Occipital lobe (tissue), 2 donors: ENCODE measurements around the gene LIN37. TPM values are rescaled to one million over a fixed set of nuclear protein-coding genes. Genes with fewer than 3 reads are reported as not detected.

Experiments
- DNase-seq: peaks from one replicate; lab custom pipeline; 2025; lab: John Stamatoyannopoulos, UW
- total RNA-seq: library from RNA; depleted of rRNA; stranded (reverse); fragments of >200 nt; gene quantifications from one replicate; pipeline ENCODE4 v1.2.3, GENCODE V29; 2014

LIN37 gene
- total RNA-seq, 1 donor from 2014 or later, result 8.3 TPM

DNA sequence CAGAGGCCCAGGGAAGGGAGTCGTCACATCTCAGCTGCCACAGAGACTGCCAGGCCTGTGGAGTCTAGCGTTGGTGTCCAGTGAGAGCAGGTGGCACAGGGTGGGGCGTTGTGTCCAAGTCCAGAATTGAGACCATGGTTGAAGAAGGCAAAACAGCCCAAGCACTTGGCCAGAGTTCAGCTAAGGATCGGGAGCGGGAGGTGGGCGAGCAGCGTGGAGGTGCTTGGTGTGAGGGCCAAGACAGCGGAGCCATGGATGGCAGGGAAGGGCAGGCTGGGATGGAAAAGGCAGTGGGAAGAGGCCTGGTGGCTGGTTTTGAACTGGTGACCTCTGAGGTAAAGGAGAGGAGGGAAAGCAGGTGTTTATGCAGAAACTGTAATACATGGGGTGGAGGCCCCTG lies 14.1 kb upstream of the LIN37 start:
- DNase-seq, result no peak

DNA sequence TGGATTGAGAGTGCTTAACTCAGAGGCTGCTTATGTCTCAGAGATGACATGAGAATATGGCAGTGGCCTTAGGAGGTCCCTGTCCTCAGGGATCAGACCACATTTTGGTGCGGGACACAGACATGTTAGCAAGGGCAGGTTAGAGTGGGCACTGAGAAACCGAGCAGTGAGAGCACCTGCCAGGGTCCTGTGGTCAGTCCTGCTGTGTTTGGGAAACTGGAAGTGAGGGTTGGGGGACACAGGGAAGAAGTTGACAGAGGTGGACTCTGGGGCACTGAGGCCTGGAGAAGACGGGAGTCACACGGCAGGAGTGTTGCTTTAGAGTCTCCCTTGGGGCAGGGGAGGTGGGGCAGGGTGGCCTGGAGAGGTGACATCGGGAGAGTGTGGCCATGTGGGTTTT lies 13.5 kb upstream of the LIN37 start:
- DNase-seq, result no peak

DNA sequence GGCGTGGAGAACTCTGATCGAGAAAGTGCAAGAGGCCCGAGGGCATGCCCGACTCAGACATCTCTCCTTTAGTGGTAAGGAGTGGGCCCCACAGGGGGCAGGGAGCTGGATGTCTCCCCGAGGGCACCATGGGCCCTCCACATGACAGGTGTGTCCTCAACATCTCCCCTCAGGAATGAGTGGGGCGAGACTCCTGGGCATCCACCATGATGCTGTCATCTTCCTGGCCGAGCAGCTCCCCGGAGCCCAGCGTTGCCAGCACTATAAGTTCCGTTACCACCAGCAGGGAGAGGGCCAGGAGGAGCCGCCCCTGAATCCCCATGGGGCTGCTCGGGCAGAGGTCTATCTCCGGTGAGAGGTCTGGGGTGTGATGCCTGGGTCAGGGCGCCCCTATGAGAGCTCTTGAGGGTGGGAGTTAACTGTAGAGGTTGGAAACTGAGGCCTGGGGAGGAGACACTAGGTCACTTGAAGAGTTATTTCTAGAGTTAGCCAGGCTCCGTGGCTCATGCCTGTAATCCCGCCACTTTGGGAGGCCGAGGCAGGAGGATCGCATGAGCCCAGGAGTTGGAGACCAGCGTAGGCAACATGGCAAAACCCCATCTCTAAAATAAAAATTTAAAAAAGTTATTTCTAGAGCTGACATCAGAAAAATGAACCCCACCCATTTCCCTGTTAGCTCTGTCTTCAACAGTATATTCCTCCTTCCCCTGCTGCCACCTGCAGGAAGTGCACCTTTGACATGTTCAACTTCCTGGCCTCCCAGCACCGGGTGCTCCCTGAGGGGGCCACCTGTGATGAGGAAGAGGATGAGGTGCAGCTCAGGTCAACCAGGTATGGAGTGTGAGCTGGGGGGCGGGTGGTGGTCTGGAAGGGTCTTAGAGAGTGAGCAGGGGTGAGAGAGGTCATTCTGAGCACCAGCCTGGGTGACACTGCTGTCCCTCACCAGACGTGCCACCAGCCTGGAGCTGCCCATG lies 11.2 kb upstream of the LIN37 start:
- no peak for DNase-seq

DNA sequence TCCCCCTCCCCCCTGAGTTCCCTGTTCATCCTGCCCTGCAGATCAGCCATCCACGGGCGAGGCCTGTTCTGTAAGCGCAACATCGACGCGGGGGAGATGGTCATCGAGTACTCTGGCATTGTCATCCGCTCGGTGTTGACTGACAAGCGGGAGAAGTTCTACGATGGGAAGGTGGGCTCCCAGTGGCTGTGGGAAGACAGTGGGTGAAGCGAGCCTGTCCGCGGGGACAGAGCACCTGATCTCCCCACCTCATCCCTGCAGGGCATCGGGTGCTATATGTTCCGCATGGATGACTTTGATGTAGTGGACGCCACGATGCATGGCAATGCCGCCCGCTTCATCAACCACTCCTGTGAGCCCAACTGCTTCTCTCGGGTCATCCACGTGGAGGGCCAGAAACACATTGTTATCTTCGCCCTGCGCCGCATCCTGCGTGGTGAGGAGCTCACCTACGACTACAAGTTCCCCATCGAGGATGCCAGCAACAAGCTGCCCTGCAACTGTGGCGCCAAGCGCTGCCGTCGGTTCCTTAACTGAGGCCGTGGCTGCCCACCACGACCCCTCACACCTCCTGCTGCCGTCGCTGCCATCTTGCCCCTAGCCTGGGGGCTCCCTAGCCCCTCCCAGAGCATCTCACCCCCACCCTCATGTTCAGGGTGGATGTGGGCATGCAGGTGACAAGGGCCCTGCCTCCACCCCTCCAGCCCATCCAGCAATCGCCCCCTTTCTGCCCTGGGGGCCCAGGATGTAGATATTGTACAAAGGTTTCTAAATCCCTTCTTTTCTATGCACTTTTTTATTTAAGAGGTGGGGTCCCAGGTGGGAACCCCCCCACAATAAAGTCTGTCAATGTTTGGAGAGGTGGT lies 10.1 kb upstream of the LIN37 start:
- no peak for DNase-seq

DNA sequence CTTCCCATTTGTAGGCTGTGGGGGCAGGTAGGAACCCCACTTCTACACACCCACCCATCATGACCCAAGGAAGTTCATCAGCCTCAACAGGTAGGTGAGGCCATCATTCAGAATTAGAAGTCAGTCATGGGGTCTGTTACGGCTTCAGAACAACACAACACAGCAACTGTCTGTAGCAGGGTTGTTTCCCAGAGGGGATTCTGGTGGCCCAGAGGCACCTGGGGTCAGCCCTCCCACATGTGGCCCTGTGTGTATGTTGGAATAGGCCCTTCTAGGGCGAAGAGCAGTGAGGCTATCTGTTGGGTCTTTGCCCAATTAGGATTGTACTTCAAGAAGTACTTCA lies 9.5 kb upstream of the LIN37 start:
- DNase-seq, result no peak

DNA sequence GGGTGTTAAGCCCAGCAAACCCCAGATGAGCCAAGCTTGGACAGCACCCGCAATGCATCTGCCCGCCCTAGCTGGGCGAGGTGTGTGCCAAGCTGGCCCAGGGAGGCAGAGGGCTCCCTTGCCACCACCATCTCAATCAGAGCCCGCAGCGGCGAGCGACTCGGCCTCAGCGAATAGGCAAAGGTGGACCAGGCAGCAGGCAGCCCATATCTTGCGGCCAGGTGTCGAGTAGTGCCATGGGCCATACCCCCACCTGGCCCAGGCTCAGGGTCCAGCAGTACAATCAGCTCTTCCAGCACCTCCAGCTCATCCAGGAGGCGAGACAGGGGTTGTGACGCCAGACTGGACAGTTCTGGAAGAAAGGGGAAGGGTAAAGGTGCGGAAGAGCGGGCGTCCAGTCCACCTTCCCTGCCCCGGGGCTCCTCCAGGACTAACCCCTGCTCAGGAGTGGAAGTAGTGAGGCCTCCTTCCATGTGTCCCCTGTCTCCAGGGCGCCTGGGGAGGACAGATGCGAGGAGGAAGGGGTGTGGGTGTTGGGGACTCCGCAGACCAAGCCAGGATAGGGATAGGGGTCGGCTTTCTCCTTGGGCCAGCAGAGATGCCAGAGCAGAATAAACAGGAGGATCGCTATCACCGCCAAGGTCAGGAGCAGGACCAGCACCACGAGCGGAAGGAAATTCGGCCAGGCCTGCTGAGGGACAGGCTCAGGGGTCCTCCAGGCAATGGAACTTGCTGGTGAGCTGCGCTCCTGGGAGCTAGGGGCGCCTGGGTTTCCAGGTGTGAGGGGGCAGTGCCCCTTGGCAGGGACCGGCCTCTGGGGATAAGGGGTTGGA lies 8.9 kb upstream of the LIN37 start:
- no peak for DNase-seq

DNA sequence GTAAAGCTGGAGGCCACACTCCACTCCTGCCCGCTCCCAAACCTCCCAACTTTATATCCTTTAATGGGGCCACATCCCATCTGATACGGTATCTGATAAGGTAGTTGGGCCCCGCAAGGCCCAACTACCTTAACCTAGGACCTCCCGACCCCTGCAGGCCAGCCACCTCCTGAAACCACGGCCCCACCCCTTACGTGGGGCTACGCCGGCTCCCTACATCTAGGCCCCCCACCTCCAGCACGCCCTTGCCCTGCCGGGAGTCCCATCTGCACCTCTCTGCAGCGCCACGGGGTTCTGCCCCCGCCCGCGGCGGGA lies 8.3 kb upstream of the LIN37 start:
- no peak for DNase-seq

DNA sequence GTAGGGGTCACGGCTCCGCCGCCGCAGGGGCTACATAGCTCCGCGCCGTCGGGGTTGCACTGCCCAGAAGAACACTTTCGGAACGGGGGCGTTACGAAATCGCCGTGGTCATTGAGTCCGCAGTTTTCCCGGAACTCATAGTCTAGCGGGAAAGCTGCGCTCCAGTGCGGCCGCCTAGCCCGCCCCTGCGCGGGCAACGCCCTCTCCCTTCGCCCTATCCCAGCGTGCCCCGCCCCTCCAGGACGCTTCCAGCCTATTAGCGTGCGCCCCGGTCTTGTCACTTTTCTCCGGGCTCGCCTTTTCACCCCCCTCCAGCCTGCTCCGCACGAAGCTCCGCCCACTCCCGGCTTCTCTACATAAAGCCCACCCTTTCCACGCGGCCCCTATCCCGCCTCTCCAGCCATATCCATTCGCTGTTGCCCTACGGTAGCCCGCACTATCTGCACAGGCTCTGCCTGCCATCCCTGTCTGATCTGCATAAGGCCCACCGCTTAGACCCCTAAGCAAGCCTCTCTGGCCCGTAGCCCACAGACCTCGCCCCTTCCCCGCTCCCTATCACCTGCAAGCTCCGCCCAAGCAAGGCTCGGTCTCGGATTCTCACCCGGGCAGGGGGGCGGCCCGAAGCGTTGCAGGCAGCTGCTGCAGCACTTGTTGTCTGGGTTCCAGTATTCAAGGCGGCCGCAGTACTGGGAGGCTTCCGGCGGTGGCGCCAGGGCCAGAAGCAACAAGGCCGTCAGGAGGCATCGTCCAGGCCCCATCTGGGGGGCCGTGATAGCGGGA lies 7.8 kb upstream of the LIN37 start:
- peak; percentile 99 for DNase-seq

DNA sequence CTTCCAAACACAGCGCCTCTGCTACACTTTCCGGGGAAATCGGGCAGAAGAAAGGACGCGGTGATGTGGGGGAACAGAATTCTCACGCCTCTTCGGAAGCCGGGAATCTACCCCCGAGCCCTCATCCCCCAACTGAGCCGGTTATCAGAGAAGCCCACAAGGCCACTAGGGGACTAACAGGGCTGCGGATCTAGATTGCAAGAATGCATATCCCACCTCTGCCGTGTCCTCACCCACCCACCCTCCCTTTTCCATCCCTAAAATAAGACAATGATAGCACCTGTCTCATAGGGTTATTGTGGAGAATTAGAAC lies 7.2 kb upstream of the LIN37 start:
- no peak for DNase-seq

DNA sequence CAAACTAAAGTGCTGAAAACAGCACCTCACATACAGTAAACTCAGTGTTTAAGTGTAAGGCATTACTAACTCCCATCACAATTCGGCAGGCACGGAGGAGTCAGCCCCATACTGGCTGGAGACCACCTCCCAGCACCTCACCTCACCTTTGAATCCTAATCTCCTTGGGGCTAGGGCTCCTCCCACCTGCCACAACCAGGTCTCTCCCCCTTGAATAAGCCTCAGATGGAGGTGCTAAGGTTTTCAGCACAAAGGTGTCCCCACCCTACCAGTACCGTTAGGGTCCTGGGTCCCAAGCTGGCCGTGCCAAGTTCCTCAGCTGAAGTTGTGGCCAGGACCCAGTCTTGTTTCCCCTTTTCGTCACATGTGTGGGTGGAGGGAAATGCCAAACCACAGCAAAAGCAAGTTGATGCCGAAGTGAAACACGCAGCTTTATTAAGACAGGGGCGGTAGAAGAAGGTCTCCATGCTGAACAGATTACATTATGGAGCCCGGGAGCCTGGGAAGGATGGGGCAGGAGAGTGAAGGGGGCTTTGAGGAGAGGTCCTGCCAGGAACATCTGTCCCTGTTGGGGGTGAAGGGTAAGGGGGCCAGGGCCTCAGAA lies 6.2 kb upstream of the LIN37 start, which contains the start of gene IGFLR1:
IGFLR1 (minus strand) TSS at position 332 of the 604 bp plus-strand sequence. CDS start 1,272 bp downstream, outside the sequence.
- no peak for DNase-seq

DNA sequence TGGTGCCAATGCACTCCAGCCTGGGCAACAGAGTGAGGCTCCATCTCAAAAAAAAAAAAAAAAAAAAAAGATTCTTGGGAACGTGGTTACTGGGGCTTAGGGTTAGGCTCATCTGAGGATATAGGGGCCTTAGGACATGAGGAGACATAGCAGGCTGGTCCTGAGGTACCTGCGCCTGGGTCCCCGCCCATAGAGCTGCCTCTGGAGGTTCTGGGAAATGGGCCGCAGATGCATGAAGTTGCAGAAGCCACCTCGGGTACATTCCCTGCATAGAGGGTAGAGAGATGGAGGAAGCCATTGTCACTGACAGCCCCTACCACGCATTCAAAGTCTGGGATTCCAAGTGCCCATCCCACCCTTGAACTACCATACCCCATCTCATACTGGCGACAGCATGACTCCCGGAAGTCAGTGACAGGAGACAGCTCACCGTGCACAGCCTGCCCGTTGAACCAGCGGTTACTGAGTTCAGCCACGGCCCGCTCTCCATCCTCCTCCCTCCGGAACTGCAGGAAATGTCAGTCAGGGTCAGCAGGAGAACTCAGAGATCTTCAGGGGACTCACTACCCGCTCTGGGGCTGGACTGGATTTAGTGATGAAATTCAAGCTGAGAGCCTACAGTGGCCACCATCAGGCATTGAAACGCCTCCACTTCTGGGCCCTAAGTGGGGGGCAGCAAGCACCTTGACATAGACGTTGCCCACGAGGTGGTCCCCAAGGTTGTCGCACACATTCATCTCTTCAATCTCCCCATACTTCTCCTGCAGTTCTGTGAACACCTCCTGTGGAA lies 4.5 kb upstream of the LIN37 start:
- no peak for DNase-seq

DNA sequence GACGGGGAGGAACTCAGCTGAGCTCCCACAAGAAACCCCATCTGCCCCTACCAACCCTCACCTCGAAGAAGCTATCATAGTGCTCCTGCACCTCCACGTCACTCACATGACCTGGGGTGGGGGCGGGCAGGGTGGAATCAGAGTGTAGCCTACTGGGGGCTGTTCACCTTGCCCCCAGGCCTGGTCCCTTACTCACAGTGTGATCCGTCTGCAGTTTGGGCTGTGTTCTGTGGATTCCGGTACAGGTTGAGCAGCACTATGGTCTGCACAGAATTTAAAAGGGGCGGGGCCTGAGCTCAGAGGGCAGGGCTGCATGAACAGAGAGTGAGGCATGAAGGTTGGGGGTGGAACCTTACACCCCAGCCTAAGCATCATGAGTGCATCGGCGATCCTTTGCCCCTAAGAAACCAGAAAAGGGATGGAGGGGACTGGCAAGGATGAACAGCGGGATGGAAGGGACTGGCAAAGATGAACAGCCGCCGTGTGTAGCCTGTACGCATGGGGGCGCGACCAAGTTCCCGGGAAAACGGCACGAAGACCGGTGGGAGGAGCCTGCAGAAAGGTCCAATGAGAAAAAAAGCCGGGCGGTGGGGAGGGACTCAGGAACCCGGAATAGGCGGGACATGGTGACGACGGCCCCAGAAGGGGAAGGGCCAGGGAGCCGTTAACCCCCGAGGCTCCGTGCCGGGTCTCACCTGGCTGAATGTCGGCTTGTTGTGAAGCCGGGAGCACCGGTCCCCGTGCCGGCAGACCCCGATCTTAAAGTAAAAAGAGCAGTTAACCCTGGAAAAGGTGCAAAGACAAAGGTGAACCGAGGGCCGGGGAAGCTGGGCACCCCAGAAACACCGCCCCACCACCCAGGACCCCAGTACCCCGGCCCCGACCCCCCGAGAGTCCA lies 3.7 kb upstream of the LIN37 start:
- DNase-seq, result peak; percentile 91

DNA sequence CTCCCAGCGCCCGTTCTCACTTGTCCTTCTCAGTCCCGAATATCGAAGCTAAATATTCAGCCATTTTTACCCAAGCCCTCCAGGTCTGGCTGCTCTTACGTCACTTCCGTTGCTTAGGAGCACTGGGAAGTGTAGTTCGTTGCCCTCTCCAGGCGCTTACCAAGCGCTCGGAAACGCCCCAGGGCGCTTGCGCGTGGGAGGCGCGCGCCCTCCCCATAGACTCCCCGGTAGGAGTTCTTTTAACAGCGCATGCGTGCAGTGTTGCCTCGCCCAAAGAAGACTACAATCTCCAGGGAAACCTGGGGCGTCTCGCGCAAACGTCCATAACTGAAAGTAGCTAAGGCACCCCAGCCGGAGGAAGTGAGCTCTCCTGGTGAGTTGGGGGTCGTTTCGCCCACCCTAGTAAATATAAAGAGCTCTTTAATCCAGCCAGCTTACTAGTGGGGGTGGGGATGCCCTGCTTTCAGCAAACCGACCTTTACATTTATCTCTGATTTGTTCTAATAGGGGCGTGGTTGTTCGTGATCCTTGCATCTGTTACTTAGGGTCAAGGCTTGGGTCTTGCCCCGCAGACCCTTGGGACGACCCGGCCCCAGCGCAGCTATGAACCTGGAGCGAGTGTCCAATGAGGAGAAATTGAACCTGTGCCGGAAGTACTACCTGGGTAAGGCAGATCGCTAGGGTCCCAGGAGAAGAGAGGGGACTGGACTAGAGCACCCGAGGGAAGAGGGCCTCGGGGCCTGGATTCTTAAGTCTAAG lies 2.9 kb upstream of the LIN37 start, which contains the start of the genes PSENEN and U2AF1L4:
PSENEN (plus strand) TSS at position 324 of the 759 bp plus-strand sequence; CDS start at position 604, 280 bp downstream.
U2AF1L4 (minus strand) TSS at position 91 of the 759 bp plus-strand sequence; CDS start at position 64, 27 bp downstream.
- peak; percentile 97 for DNase-seq

DNA sequence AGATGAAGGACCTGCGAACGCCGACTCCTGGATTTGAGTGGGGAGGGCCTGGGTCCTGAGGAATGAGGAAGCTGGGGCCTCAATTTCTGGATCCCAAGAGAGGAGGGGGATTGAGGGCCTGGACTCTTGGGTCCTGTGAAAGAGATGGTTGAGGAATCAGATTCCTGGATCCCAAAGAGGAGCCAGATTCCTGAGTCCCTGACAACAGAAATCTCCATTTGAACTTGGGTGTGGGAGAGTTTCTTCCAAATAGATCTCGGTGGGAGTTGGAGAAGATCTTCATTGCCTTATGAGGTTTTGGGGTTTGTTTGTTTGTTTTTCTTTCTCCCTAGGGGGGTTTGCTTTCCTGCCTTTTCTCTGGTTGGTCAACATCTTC lies 2.3 kb upstream of the LIN37 start:
- no peak for DNase-seq

DNA sequence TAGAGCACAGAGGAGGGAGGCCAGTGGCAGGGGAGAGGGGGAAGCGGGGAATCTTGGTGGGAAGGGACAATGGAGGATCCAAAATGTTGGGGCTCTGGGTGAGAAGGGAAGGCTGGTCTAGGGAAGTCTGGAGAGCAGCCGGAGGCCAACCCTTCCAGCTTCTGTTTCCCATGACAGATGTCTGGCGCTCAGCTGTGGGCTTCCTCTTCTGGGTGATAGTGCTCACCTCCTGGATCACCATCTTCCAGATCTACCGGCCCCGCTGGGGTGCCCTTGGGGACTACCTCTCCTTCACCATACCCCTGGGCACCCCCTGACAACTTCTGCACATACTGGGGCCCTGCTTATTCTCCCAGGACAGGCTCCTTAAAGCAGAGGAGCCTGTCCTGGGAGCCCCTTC lies 1.8 kb upstream of the LIN37 start:
- no peak for DNase-seq

DNA sequence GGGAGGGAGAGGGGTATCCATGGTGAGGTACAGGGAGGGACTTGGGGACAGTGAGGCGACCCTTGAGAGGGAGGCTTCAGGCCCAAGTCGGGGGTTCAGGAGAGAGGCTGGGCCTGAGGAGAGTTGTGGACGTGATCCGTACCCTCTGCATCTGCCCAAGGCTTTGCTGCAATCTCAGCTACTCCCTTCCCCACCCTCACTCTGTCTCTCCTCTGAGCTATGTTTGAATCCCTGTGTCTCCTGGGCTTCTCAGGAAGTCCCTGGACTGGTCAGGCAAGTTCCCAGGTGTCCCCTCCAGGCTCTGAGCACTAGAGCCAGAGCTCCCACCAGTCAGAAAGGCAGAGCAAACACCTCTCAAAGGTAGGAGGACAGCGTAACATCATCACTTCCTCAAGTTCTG lies 1.8 kb downstream of the LIN37 start:
- no peak for DNase-seq

DNA sequence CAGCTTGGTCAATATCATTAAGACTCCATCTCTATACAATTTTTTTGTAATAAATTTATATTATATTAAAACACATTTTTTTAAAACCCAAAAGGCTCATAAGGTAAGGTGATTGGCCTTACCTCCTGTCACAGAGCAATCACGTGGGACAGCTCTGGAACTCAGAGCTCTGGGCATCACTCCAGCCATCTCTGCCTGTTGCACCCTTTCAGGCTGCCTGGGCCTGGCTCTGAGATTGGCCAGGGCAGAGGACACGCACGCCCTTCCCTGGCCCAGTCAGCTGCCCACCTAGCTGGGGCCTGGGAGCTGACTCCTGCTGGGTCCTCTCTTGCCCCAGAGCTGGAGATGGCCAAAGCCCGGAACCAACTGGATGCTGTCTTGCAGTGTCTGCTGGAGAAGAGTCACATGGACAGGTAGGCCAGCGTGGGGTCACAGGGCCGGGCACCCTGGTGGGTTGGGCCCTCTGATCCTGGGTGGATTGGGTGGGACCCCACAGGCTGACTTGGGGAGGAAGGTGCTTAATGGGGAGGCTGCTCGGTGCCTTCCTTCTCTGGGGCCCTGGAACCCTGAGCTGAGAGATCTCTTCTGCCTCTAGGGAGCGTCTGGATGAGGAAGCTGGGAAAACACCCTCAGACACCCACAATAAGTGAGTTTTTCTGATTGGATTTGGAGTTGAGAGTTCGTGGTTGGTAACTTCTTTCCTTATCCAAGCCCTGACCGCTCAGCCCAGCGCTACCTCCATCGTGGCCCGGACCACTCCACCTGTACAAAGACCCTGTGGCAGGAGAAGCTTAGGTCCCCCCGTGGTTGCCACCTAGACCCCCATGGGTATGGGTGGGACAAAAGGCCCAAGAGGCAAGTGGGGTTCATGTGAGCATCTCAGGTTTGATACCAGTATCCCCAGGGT lies 3.7 kb downstream of the LIN37 start:
- no peak for DNase-seq
